Endometrial microvascular endothelial cells (primary cell): Measurements from ENCODE around the gene AP3B2. TPM values are rescaled to one million over a fixed set of nuclear protein-coding genes. Genes with fewer than 3 reads are reported as not detected.
"Not testable (repeated sequence)": the region's sequence is repeated elsewhere in the genome, so short reads cannot be mapped to it uniquely, and the experiment has no call there.

Experiments used
- in situ Hi-C: cut with HindIII; loops from 2 replicates; pipeline ENCODE4 v1.10.0; 2017; ENCODE audit warnings: low sequenced_read_pairs, low pct_unique_long_range_greater_than_20kb; ENCODE audit errors: inconsistent ontology term
- total RNA-seq: library from RNA; depleted of rRNA; stranded (reverse); fragments of >200 nt; gene quantifications from one replicate; pipeline ENCODE4 v1.2.3, GENCODE V29; 2015; ENCODE audit errors: inconsistent ontology term

The AP3B2 gene
- total RNA-seq, 1 donor from 2014 or later, result not detected

- in situ Hi-C loops, result no loop called here
These were observed 54.1 kb downstream of the AP3B2 start for GRCh38 chr15:82655606-82656005.

GRCh38 chr15:82653483-82654168 is 56.0 kb downstream of the AP3B2 start:
- in situ Hi-C loops, result no loop called here

GRCh38 chr15:82651708-82652107 is 58.0 kb downstream of the AP3B2 start:
- in situ Hi-C loops, result no loop called here

GRCh38 chr15:82650046-82650670 is 59.5 kb downstream of the AP3B2 start:
- in situ Hi-C loops, result no loop called here

- in situ Hi-C loops, result no loop called here
These were observed 60.3 kb downstream of the AP3B2 start for GRCh38 chr15:82649226-82649999.

- in situ Hi-C loops, result no loop called here
These were observed 61.2 kb downstream of the AP3B2 start for GRCh38 chr15:82648257-82649103.

- in situ Hi-C loops, result no loop called here
These were observed 61.8 kb downstream of the AP3B2 start for GRCh38 chr15:82647835-82648256.

- in situ Hi-C loops, result no loop called here
These were observed 62.4 kb downstream of the AP3B2 start, which contains the start of gene CPEB1 for GRCh38 chr15:82647045-82647834. CPEB1 (minus strand) TSS chr15:82647363; CDS start chr15:82628459, 18,904 bp downstream.

- in situ Hi-C loops, result no loop called here
These were observed 63.2 kb downstream of the AP3B2 start for GRCh38 chr15:82646250-82647044.

GRCh38 chr15:82644967-82645852 is 64.5 kb downstream of the AP3B2 start:
- in situ Hi-C loops, result not testable (repeated sequence)

- in situ Hi-C loops, result no loop called here
These were observed 65.7 kb downstream of the AP3B2 start for GRCh38 chr15:82643992-82644391.

GRCh38 chr15:82642656-82643055 is 67.0 kb downstream of the AP3B2 start:
- in situ Hi-C loops, result no loop called here

- in situ Hi-C loops, result no loop called here
These were observed 68.4 kb downstream of the AP3B2 start for GRCh38 chr15:82641129-82641798.

- in situ Hi-C loops, result no loop called here
These were observed 69.0 kb downstream of the AP3B2 start for GRCh38 chr15:82640672-82641071.

GRCh38 chr15:82635798-82636197 is 73.9 kb downstream of the AP3B2 start:
- in situ Hi-C loops, result no loop called here

GRCh38 chr15:82630033-82630432 is 79.6 kb downstream of the AP3B2 start:
- in situ Hi-C loops, result no loop called here
